H4 (cell line): ENCODE measurements around the gene IFT74. TPM values are rescaled to one million over a fixed set of nuclear protein-coding genes. Genes with fewer than 3 reads are reported as not detected.

ENCODE experiments used
- DNase-seq: peaks from one replicate; pipeline ENCODE4 v3.0.0-alpha.2; 2015; ENCODE audit warnings: low spot score
- total RNA-seq: library from RNA; depleted of rRNA; stranded (reverse); fragments of >200 nt; shearing (Covaris generic); gene quantifications from 2 replicates; pipeline ENCODE4 v1.2.3, GENCODE V29; 2014; rRNA removed

Gene IFT74
- total RNA-seq, result 11.5 and 11.9 TPM in 2 replicates

GRCh38 chr9:26955921-26956859 is at the start of gene IFT74:
Gene IFT74 (plus strand): TSS chr9:26956412. CDS start chr9:26961968, 5,556 bp downstream.
- peak; percentile 92 for DNase-seq

- DNase-seq, result no peak
These were observed 43.0 kb upstream of the IFT74 start for GRCh38 chr9:26913138-26913668.

GRCh38 chr9:26919698-26920097 is 36.5 kb upstream of the IFT74 start:
- no peak for DNase-seq

GRCh38 chr9:26925609-26926008 is 30.6 kb upstream of the IFT74 start:
- no peak for DNase-seq

GRCh38 chr9:26928902-26929495 is 27.2 kb upstream of the IFT74 start:
- DNase-seq, result no peak

- no peak for DNase-seq
These were observed 20.4 kb upstream of the IFT74 start for GRCh38 chr9:26935847-26936246.

GRCh38 chr9:26937816-26938371 is 18.3 kb upstream of the IFT74 start:
- DNase-seq, result no peak

GRCh38 chr9:26939955-26940711 is 16.1 kb upstream of the IFT74 start:
- no peak for DNase-seq

- no peak for DNase-seq
These were observed 15.4 kb upstream of the IFT74 start for GRCh38 chr9:26940779-26941178.

- no peak for DNase-seq
These were observed 10.6 kb upstream of the IFT74 start for GRCh38 chr9:26945591-26945990.

- DNase-seq, result peak; percentile 86
These were observed 9.2 kb upstream of the IFT74 start, which contains the start of gene PLAA for GRCh38 chr9:26946753-26947727. Gene PLAA (minus strand): TSS chr9:26947242. CDS start chr9:26947045, 197 bp downstream.

GRCh38 chr9:26947736-26948135 is 8.5 kb upstream of the IFT74 start:
- no peak for DNase-seq

GRCh38 chr9:26949637-26950069 is 6.6 kb upstream of the IFT74 start:
- DNase-seq, result no peak

GRCh38 chr9:26950521-26950920 is 5.7 kb upstream of the IFT74 start:
- no peak for DNase-seq

GRCh38 chr9:26951794-26952193 is 4.4 kb upstream of the IFT74 start:
- no peak for DNase-seq

GRCh38 chr9:26954050-26954508 is 2.1 kb upstream of the IFT74 start:
- DNase-seq, result no peak

- no peak for DNase-seq
These were observed 849 bp upstream of the IFT74 start for GRCh38 chr9:26955222-26955903.

- DNase-seq, result no peak
These were observed 635 bp downstream of the IFT74 start for GRCh38 chr9:26956860-26957233.

GRCh38 chr9:26971721-26972120 is 15.5 kb downstream of the IFT74 start:
- DNase-seq, result no peak

GRCh38 chr9:26973989-26974388 is 17.8 kb downstream of the IFT74 start:
- no peak for DNase-seq
